ENCODE results near the gene RNF5. TPM values are rescaled to one million over a fixed set of nuclear protein-coding genes. Genes with fewer than 3 reads are reported as not detected.
A peak's percentile ranks its signal among the peaks of the same experiment; 100 is the strongest.

The RNF5 gene
- total and polyA plus RNA-seq, 9 of the 15 experiments (the other 6 are each of a cell fraction or from before 2014, with no cell fraction given): 62.2 to 245 (median 129) TPM

GRCh38 chr6:32154514-32155161, 23.6 kb upstream of the RNF5 start (continued):
- TF ChIP-seq ZBTB2 (IDR thresholded peaks at IDR 0.05) (no peak), RBM22 (IDR thresholded peaks at IDR 0.05; ENCODE audit: low read depth, low read length, poor library complexity, severe bottlenecking) (no peak), HMBOX1 (IDR thresholded peaks at IDR 0.05) (no peak), BRF2 (IDR thresholded peaks at IDR 0.05; ENCODE audit: borderline replicate concordance, insufficient read depth, insufficient read length) (no peak), MXI1 (IDR thresholded peaks at IDR 0.05; ENCODE audit: low read depth, low read length) (peak; percentile 34; the same call in 1 of the 2 replicates), E2F8 (IDR thresholded peaks at IDR 0.05; ENCODE audit: low read depth, partially characterized antibody) (no peak), CXXC5 (CRISPR knock-in tag; IDR thresholded peaks at IDR 0.05) (no peak), MAFF (IDR thresholded peaks at IDR 0.05; ENCODE audit: low read length) (no peak), STAT5A (IDR thresholded peaks at IDR 0.05; ENCODE audit: borderline replicate concordance, low read length) (no peak), SAFB2 (IDR thresholded peaks at IDR 0.05; ENCODE audit: borderline replicate concordance, low read depth, low read length, severe bottlenecking) (no peak), GTF2A2 (tag; IDR thresholded peaks at IDR 0.05) (no peak), SMARCC2 (IDR thresholded peaks at IDR 0.05; ENCODE audit: low read depth) (no peak), NKRF (IDR thresholded peaks at IDR 0.05; ENCODE audit: borderline replicate concordance) (peak; percentile 96), HNRNPL (IDR thresholded peaks at IDR 0.05; ENCODE audit: low read depth, low read length) (no peak), E2F5 (CRISPR knock-in tag; IDR thresholded peaks at IDR 0.05) (no peak; the same call in 1 of the 2 replicates), ZNF274 (IDR thresholded peaks at IDR 0.05; ENCODE audit: borderline replicate concordance, low read depth, low read length) (no peak), CHCHD3 (CRISPR knock-in tag; IDR thresholded peaks at IDR 0.05) (0 out of 2 replicates have a peak, but pooled peaks have one; percentile 6)

Measured in K562 (cell line).